GM12878 (cell line): ENCODE measurements around the gene ANKS4B. TPM values are rescaled to one million over a fixed set of nuclear protein-coding genes. Genes with fewer than 3 reads are reported as not detected.
A peak's percentile ranks its signal among the peaks of the same experiment; 100 is the strongest.

Experiments
- ATAC-seq: fragments of 200-7000 bp; cut with Tn5 transposase; 3 replicates; pipeline ENCODE4 v1.9.1; 2020; ENCODE audit warnings: mild to moderate bottlenecking, moderate library complexity
- BruUV-seq: library from RNA; stranded (reverse); fragments of 400-500 nt; replicated peaks from 2 replicates; lab custom pipeline; 2021; lab: Mats Ljungman, UMichigan
- CTCF ChIA-PET: fragments of 300-600 bp; sonication (Branson Sonifier 250); formaldehyde crosslinking; extraction: SDS; loops from one replicate; lab custom pipeline; 2021; ENCODE audit warnings: inconsistent platforms; lab: Yijun Ruan, JAX
- POLR2A ChIA-PET: fragments of 350-600 bp; formaldehyde crosslinking; extraction: SDS; loops from one replicate; lab custom pipeline; 2021; ENCODE audit warnings: inconsistent platforms; lab: Charles Lee
- RAD21 ChIA-PET: fragments of 300-600 bp; sonication (Branson Sonifier 250); formaldehyde crosslinking; loops from one replicate; lab custom pipeline; 2023; ENCODE audit warnings: antibody characterized with exemption; ENCODE audit not compliant: unreplicated experiment; lab: Charles Lee
- SMC1A ChIA-PET: fragments of 300-600 bp; sonication (Branson Sonifier 250); formaldehyde crosslinking; loops from one replicate; lab custom pipeline; 2023; ENCODE audit not compliant: unreplicated experiment, uncharacterized antibody; lab: Charles Lee
- DNase-seq: peaks from one replicate; pipeline ENCODE4 v3.0.0-alpha.2; 2011; ENCODE audit warnings: low read depth, low spot score
- FAIRE-seq: peaks from 3 replicates; lab custom pipeline; 2011; peaks lifted over from hg19 to GRCh38; lab: Jason Lieb, UNC
- H2AFZ ChIP-seq: 2 replicates; pipeline ENCODE4 v1.6.0; 2011; ENCODE audit warnings: low read depth, low read length, control low read depth; ENCODE audit not compliant: control insufficient read depth
- H3K27ac ChIP-seq: 2 replicates; pipeline ENCODE4 v1.5.1; 2011; ENCODE audit warnings: control low read depth; ENCODE audit not compliant: control insufficient read depth, insufficient read depth
- H3K27me3 ChIP-seq, 2 experiments: replicated peaks in 1 of 2; 2 replicates each; pipeline versions ENCODE4 v1.6.0 to v1.6.1; 2011; ENCODE audit warnings: low read length in 1 of 2; ENCODE audit not compliant: control insufficient read depth in 2 of 2, insufficient read depth in 2 of 2
- H3K36me3 ChIP-seq, 2 experiments: 2 replicates each; pipeline ENCODE4 v1.5.1; 2011; ENCODE audit warnings: low read length in 1 of 2; ENCODE audit not compliant: control insufficient read depth in 2 of 2, insufficient read depth in 2 of 2
- H3K4me1 ChIP-seq: 2 replicates; pipeline ENCODE4 v1.6.1; 2011; ENCODE audit warnings: mild to moderate bottlenecking, low read length, moderate library complexity, mixed read lengths; ENCODE audit not compliant: control insufficient read depth, insufficient read depth
- H3K4me2 ChIP-seq: 2 replicates; pipeline ENCODE4 v1.6.0; 2011; ENCODE audit warnings: control low read depth; ENCODE audit not compliant: control insufficient read depth, insufficient read depth
- H3K4me3 ChIP-seq: fragments of 200-600 bp; sonication (generic); 2 replicates; pipeline ENCODE4 v1.5.1; 2016
- H3K79me2 ChIP-seq: 2 replicates; pipeline ENCODE4 v1.6.0; 2011; ENCODE audit warnings: low read length; ENCODE audit not compliant: control insufficient read depth, insufficient read depth
- H3K9ac ChIP-seq: 2 replicates; pipeline ENCODE4 v1.8.0; 2011; ENCODE audit warnings: low read length, control low read depth, mixed read lengths; ENCODE audit not compliant: control insufficient read depth, insufficient read depth
- H3K9me3 ChIP-seq: replicated peaks from 3 replicates; pipeline ENCODE4 v1.5.1; 2011; ENCODE audit warnings: mild to moderate bottlenecking, low read length; ENCODE audit not compliant: control insufficient read depth, insufficient read depth
- H4K20me1 ChIP-seq: 2 replicates; pipeline ENCODE4 v1.6.0; 2011; ENCODE audit not compliant: control insufficient read depth, insufficient read depth
- BHLHE40 ChIP-seq, 2 experiments: fragments of 450-650 bp in 1 of 2; IDR thresholded peaks; 2 replicates each; pipeline ENCODE4 v1.6.1; 2011 to 2017; ENCODE audit warnings: low read depth in 2 of 2, borderline replicate concordance in 1 of 2, improper control_type of control experiment in 1 of 2, low read length in 1 of 2, mild to moderate bottlenecking in 1 of 2
- CBX3 ChIP-seq: fragments of 200-600 bp; sonication (generic); IDR thresholded peaks from 2 replicates; pipeline ENCODE4 v1.6.1; 2016; ENCODE audit warnings: low read depth, borderline replicate concordance
- NFYA ChIP-seq: IDR thresholded peaks from 2 replicates; pipeline ENCODE4 v1.6.1; 2011; ENCODE audit warnings: low read depth, mild to moderate bottlenecking, low read length, improper control_type of control experiment, borderline replicate concordance
- NR2F1 ChIP-seq: fragments of 450-650 bp; conservative IDR thresholded peaks from 2 replicates; pipeline ENCODE4 v1.6.1; 2017; ENCODE audit warnings: mild to moderate bottlenecking
- TARDBP ChIP-seq: IDR thresholded peaks from 2 replicates; pipeline ENCODE4 v1.6.1; 2016; ENCODE audit warnings: borderline replicate concordance
- ZNF217 ChIP-seq: fragments of 450-650 bp; IDR thresholded peaks from 2 replicates; pipeline ENCODE4 v1.6.1; 2017; ENCODE audit warnings: antibody characterized with exemption, mild to moderate bottlenecking
- WGBS: methylation state at CpG from one replicate; pipeline ENCODE4 v1.1.6; 2016; ENCODE audit warnings: low lambda C conversion rate; ENCODE audit not compliant: insufficient replicate concordance, insufficient coverage; ENCODE audit errors: missing lambda C conversion rate; 5-methylcytosine and 5-hydroxymethylcytosine counted together
- in situ Hi-C: fragments of 300-500 bp; cut with MboI; formaldehyde crosslinking; loops from 9 replicates; pipeline ENCODE4 v1.14.3; 2018; ENCODE audit warnings: mixed read lengths
- intact Hi-C: fragments of 100-400 bp; cut with micrococcal nuclease; formaldehyde crosslinking; loops from one replicate; pipeline ENCODE4 v1.14.2; 2022; ENCODE audit not compliant: unreplicated experiment
- polyA plus RNA-seq, 11 experiments: library from polyadenylated mRNA; depleted of rRNA in 4 of 11; unstranded in 6 of 11; stranded (reverse) in 5 of 11; fragments of >200 nt; fragmentation: Nextera tagmentation in 4 of 11; fragmentation: Illumina TruSeq in 1 of 11; extraction: Ambion mirVana in 4 of 11; extraction: Trizol in 1 of 11; gene quantifications; 1 replicate in 1 of 11; 2 replicates in 10 of 11; pipeline versions ENCODE4 v1.2.1 to v1.2.3, GENCODE V29; 2011 to 2016; ENCODE audit warnings: inconsistent platforms in 2 of 11, missing spikeins in 2 of 11, low read depth in 1 of 11
- total RNA-seq, 4 experiments: library from RNA; depleted of rRNA in 3 of 4; stranded (reverse); fragments of >200 nt in 3 of 4; fragmentation: Illumina TruSeq in 1 of 4; extraction: Trizol in 1 of 4; gene quantifications; 2 replicates each; pipeline versions ENCODE4 v1.2.1 to v1.2.3, GENCODE V29; 2013 to 2021
- TF ChIP-seq, protein P1 (sequence below): IDR thresholded peaks from 2 replicates; pipeline ENCODE4 v1.6.1; 2011; ENCODE audit warnings: borderline replicate concordance, low read depth, mild to moderate bottlenecking, moderate library complexity, low read length; ENCODE audit not compliant: insufficient read depth, poor library complexity, severe bottlenecking
- TF ChIP-seq, protein P2 (sequence below): fragments of 450-650 bp; IDR thresholded peaks from 2 replicates; pipeline ENCODE4 v1.6.1; 2017; ENCODE audit warnings: mild to moderate bottlenecking, moderate library complexity

ANKS4B gene
- total and polyA plus RNA-seq, 10 of the 15 experiments (the other 5 are each of a cell fraction or from before 2014, with no cell fraction given): 0.01 to 0.11 (median 0.05) TPM; not detected in 6

DNA sequence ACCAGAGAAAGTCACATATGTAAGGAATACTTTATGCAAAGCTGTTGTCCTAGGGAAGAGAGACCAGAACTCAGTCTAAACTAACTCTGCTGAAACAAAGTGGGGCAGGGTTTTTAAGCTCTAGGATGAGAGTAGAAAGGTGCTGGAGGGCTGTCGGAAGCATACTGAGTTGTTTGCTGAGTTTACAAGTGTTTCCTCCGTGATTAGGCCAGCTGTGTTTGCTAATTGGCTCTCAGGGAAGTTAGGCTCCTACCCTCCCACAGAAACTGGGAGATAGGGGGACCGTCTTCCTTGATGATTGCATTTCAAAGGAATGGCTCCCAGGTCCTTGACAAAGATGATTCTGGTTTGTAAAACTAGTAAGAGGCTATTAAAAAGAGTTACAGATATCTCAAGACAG, 69.0 kb downstream of the ANKS4B start:
- Histone ChIP-seq H3K4me1 (no peaks in the 10 kb centered on the region), H3K27ac (peak overlapping the region; percentile 47; the same call in 1 of the 2 replicates), H3K79me2 (no peaks in the 10 kb centered on the region), H3K9me3 (no peaks in the 10 kb centered on the region), H3K4me2 (peak overlapping the region; percentile 92), H3K4me3 (peak overlapping the region; percentile 90), H3K27me3 (no peaks in the 10 kb centered on the region), H4K20me1 (no peaks in the 10 kb centered on the region), H2AFZ (peak overlapping the region; percentile 20; the same call in 1 of the 2 replicates), H3K9ac (no peak overlapping the region), H3K36me3 (no peaks in the 10 kb centered on the region)
- in situ Hi-C loops (no loop called here), intact Hi-C loops (no loop called here)
- TF ChIP-seq NR2F1 (0 out of 2 replicates have a peak, but pooled peaks have one; percentile 10), ZNF217 (no peak)
- FAIRE-seq (no peak), ATAC-seq (no peak), DNase-seq (no peak)
- SMC1A ChIA-PET: interaction anchor here (0.8 to 10.6 kb wide), 10 partner anchors 17 to 144 kb away, joined by 3 to 87 read pairs (median 4); partner anchors contain the start of genes CRYM and LDAF1
- RAD21 ChIA-PET: interaction anchor here (0.8 to 3.5 kb wide), 10 partner anchors 25 to 253 kb away, joined by 3 to 22 read pairs (median 4); partner anchors contain the start of genes CRYM and LDAF1
- POLR2A ChIA-PET: interaction anchor here (0.5 to 1.2 kb wide), 3 partner anchors 11 to 30 kb away, joined by 3 to 7 read pairs (median 3); no protein-coding TSS in a partner anchor
- WGBS: 82% methylated on average over 3 of the region's 3 CpGs
- CTCF ChIA-PET: interaction anchor here (0.6 to 3.8 kb wide), 6 partner anchors 26 to 153 kb away, joined by 3 to 75 read pairs (median 4); no protein-coding TSS in a partner anchor
- BruUV-seq: TSS peak; percentile 90

DNA sequence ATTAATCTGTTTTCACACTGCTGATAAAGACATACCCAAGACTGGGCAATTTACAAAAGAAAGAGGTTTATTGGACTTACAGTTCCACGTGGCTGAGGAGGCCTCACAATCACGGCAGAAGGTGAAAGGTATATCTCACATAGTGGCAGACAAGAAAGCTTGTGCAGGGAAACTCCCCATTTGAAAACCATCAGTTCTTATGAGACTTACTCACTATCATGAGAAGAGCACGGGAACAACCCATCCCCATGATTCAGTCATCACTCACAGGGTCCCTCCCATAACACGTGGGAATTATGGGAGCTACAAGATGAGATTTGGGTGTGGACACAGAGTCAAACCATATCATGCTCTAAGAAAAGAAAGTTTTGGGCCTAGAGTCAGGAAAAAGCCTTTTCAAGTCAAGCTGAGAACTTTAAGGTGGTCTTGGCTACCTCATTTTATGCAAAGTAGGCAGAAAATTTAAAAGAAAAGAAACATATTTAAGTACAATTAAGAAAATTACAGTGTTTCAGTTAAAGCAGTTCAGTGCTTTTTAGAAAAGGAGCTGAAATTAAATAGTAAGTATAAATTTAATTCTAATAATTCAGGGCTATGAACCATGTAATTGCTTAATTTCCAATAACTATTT, 69.5 kb downstream of the ANKS4B start:
- SMC1A ChIA-PET: interaction anchor here (0.8 to 10.6 kb wide), 11 partner anchors 18 to 144 kb away, joined by 3 to 87 read pairs (median 3); partner anchors contain the start of genes CRYM and LDAF1
- Histone ChIP-seq H4K20me1 (no peaks in the 10 kb centered on the region), H3K27me3 (no peaks in the 10 kb centered on the region), H3K9ac (no peak overlapping the region), H3K9me3 (no peaks in the 10 kb centered on the region), H3K4me1 (no peaks in the 10 kb centered on the region), H3K27ac (no peak overlapping the region), H3K36me3 (no peaks in the 10 kb centered on the region), H3K79me2 (no peaks in the 10 kb centered on the region), H3K4me3 (peak overlapping the region; percentile 90; the same call in 1 of the 2 replicates), H3K4me2 (no peak overlapping the region), H2AFZ (no peak overlapping the region)
- peak; percentile 44 for ATAC-seq
- FAIRE-seq: no peak
- RAD21 ChIA-PET: interaction anchor here (0.8 to 3.5 kb wide), 10 partner anchors 26 to 253 kb away, joined by 3 to 22 read pairs (median 4); partner anchors contain the start of genes CRYM and LDAF1
- no TSS peak for BruUV-seq
- intact Hi-C loops (no loop called here), in situ Hi-C loops (no loop called here)
- 64% methylated on average over 4 of the region's 4 CpGs for WGBS
- DNase-seq: peak; percentile 55
- CTCF ChIA-PET: interaction anchor here (0.6 to 3.8 kb wide), 7 partner anchors 27 to 256 kb away, joined by 3 to 75 read pairs (median 3); partner anchors contain the start of gene LDAF1
- POLR2A ChIA-PET: interaction anchor here (0.5 to 1.2 kb wide), 3 partner anchors 11 to 30 kb away, joined by 3 to 7 read pairs (median 3); no protein-coding TSS in a partner anchor
- TF ChIP-seq, protein P1, sequence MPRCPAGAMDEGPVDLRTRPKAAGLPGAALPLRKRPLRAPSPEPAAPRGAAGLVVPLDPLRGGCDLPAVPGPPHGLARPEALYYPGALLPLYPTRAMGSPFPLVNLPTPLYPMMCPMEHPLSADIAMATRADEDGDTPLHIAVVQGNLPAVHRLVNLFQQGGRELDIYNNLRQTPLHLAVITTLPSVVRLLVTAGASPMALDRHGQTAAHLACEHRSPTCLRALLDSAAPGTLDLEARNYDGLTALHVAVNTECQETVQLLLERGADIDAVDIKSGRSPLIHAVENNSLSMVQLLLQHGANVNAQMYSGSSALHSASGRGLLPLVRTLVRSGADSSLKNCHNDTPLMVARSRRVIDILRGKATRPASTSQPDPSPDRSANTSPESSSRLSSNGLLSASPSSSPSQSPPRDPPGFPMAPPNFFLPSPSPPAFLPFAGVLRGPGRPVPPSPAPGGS: no peak
- TF ChIP-seq, protein P2, sequence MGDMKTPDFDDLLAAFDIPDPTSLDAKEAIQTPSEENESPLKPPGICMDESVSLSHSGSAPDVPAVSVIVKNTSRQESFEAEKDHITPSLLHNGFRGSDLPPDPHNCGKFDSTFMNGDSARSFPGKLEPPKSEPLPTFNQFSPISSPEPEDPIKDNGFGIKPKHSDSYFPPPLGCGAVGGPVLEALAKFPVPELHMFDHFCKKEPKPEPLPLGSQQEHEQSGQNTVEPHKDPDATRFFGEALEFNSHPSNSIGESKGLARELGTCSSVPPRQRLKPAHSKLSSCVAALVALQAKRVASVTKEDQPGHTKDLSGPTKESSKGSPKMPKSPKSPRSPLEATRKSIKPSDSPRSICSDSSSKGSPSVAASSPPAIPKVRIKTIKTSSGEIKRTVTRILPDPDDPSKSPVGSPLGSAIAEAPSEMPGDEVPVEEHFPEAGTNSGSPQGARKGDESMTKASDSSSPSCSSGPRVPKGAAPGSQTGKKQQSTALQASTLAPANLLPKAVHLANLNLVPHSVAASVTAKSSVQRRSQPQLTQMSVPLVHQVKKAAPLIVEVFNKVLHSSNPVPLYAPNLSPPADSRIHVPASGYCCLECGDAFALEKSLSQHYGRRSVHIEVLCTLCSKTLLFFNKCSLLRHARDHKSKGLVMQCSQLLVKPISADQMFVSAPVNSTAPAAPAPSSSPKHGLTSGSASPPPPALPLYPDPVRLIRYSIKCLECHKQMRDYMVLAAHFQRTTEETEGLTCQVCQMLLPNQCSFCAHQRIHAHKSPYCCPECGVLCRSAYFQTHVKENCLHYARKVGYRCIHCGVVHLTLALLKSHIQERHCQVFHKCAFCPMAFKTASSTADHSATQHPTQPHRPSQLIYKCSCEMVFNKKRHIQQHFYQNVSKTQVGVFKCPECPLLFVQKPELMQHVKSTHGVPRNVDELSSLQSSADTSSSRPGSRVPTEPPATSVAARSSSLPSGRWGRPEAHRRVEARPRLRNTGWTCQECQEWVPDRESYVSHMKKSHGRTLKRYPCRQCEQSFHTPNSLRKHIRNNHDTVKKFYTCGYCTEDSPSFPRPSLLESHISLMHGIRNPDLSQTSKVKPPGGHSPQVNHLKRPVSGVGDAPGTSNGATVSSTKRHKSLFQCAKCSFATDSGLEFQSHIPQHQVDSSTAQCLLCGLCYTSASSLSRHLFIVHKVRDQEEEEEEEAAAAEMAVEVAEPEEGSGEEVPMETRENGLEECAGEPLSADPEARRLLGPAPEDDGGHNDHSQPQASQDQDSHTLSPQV: no peak
- TF ChIP-seq TARDBP (no peak), CBX3 (no peak), BHLHE40 (IDR thresholded peaks at IDR 0.05; ENCODE audit: borderline replicate concordance in 1 of 2, low read depth in 2 of 2, low read length in 1 of 2) (peak in 1 of 2 experiments; percentile 72; a peak in 1 of 4 replicates), NFYA (no peak)
